ENCODE measurements around the gene CALCOCO1.
"Not testable (repeated sequence)": the region's sequence is repeated elsewhere in the genome, so short reads cannot be mapped to it uniquely, and the experiment has no call there.

The CALCOCO1 gene

GRCh38 chr12:53733051-53733806 is 6.0 kb upstream of the CALCOCO1 start:
- no peaks in the 10 kb centered on the region for H3K9me3 ChIP-seq (ENCODE audit: control insufficient read depth, low read length)
- H3K4me3 ChIP-seq (ENCODE audit: extremely low read depth, insufficient read depth, low read length, poor library complexity, severe bottlenecking), result no peak overlapping the region
- no peak overlapping the region for H3K27ac ChIP-seq (ENCODE audit: low read depth, low read length, severe bottlenecking)
- WGBS, 2 experiments (ENCODE audit: insufficient coverage in 2 of 2), result 100% methylated on average over 1 to 2 of the region's 2 CpGs
- no peaks in the 10 kb centered on the region for H3K36me3 ChIP-seq (ENCODE audit: control insufficient read depth, insufficient read depth, low read length)
- H3K4me1 ChIP-seq (ENCODE audit: control insufficient read depth, insufficient read depth, low read length, poor library complexity, severe bottlenecking), result no peaks in the 10 kb centered on the region

GRCh38 chr12:53729644-53730043 is 2.4 kb upstream of the CALCOCO1 start:
- no peak overlapping the region for H3K27ac ChIP-seq (ENCODE audit: low read depth, low read length, severe bottlenecking)
- peaks cover 6% of the 10 kb centered on the region for H3K36me3 ChIP-seq (ENCODE audit: control insufficient read depth, insufficient read depth, low read length)
- peaks cover 10% of the 10 kb centered on the region for H3K4me1 ChIP-seq (ENCODE audit: control insufficient read depth, insufficient read depth, low read length, poor library complexity, severe bottlenecking)
- H3K9me3 ChIP-seq (ENCODE audit: control insufficient read depth, low read length), result no peaks in the 10 kb centered on the region
- H3K4me3 ChIP-seq (ENCODE audit: extremely low read depth, insufficient read depth, low read length, poor library complexity, severe bottlenecking), result no peak overlapping the region

DNA sequence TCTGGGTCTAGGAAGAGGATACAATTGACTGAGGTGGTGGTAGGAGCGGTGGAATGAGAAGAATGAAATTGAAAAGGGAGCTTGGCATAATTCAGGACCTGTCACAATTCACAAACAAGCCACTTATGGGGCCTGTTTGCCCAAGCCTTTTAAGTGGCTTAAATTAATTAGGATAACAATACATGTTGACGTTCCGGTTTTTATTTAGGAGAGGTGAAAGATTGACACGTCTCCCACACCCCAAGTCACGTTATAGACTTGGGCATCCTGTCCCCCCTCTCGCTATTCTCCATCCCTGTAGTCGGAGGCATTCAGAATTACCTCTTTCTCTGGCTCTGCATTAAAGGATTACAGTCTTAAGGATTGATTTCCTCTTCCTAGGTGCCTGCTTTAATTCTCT is 954 bp upstream of the CALCOCO1 start:
- Histone ChIP-seq H3K4me1 (ENCODE audit: control insufficient read depth, insufficient read depth, low read length, poor library complexity, severe bottlenecking) (peaks cover 10% of the 10 kb centered on the region), H3K27ac (ENCODE audit: low read depth, low read length, severe bottlenecking) (no peak overlapping the region), H3K4me3 (ENCODE audit: extremely low read depth, insufficient read depth, low read length, poor library complexity, severe bottlenecking) (peak overlapping the region; percentile 85), H3K9me3 (ENCODE audit: control insufficient read depth, low read length) (no peaks in the 10 kb centered on the region), H3K36me3 (ENCODE audit: control insufficient read depth, insufficient read depth, low read length) (peaks cover 20% of the 10 kb centered on the region)
- 65 to 70% methylated on average over 2 to 3 of the region's 7 CpGs for WGBS, 2 experiments (ENCODE audit: insufficient coverage in 2 of 2)

- H3K4me1 ChIP-seq (ENCODE audit: control insufficient read depth, insufficient read depth, low read length, poor library complexity, severe bottlenecking), result peaks cover 10% of the 10 kb centered on the region
- H3K27ac ChIP-seq (ENCODE audit: low read depth, low read length, severe bottlenecking), result no peak overlapping the region
- H3K9me3 ChIP-seq (ENCODE audit: control insufficient read depth, low read length), result no peaks in the 10 kb centered on the region
- H3K36me3 ChIP-seq (ENCODE audit: control insufficient read depth, insufficient read depth, low read length), result peaks cover 29% of the 10 kb centered on the region
- WGBS, 2 experiments (ENCODE audit: insufficient coverage in 2 of 2), result 0 to 10% methylated on average over 3 to 6 of the region's 15 CpGs
- peak overlapping the region; percentile 85 for H3K4me3 ChIP-seq (ENCODE audit: extremely low read depth, insufficient read depth, low read length, poor library complexity, severe bottlenecking)
These were observed 324 bp downstream of the CALCOCO1 start for GRCh38 chr12:53726946-53727309.

- Histone ChIP-seq H3K4me3 (ENCODE audit: extremely low read depth, insufficient read depth, low read length, poor library complexity, severe bottlenecking) (peak overlapping the region; percentile 85), H3K4me1 (ENCODE audit: control insufficient read depth, insufficient read depth, low read length, poor library complexity, severe bottlenecking) (peaks cover 10% of the 10 kb centered on the region), H3K9me3 (ENCODE audit: control insufficient read depth, low read length) (no peaks in the 10 kb centered on the region), H3K27ac (ENCODE audit: low read depth, low read length, severe bottlenecking) (no peak overlapping the region), H3K36me3 (ENCODE audit: control insufficient read depth, insufficient read depth, low read length) (peaks cover 33% of the 10 kb centered on the region)
- WGBS, 2 experiments (ENCODE audit: insufficient coverage in 2 of 2), result 70 to 88% methylated on average over 1 to 2 of the region's 2 CpGs
These were observed 911 bp downstream of the CALCOCO1 start for GRCh38 chr12:53726341-53726740.

GRCh38 chr12:53725824-53726223 is 1.4 kb downstream of the CALCOCO1 start:
- Histone ChIP-seq H3K27ac (ENCODE audit: low read depth, low read length, severe bottlenecking) (no peak overlapping the region), H3K9me3 (ENCODE audit: control insufficient read depth, low read length) (no peaks in the 10 kb centered on the region), H3K4me3 (ENCODE audit: extremely low read depth, insufficient read depth, low read length, poor library complexity, severe bottlenecking) (peak overlapping the region; percentile 85), H3K36me3 (ENCODE audit: control insufficient read depth, insufficient read depth, low read length) (peaks cover 38% of the 10 kb centered on the region), H3K4me1 (ENCODE audit: control insufficient read depth, insufficient read depth, low read length, poor library complexity, severe bottlenecking) (peaks cover 10% of the 10 kb centered on the region)
- WGBS, 2 experiments (ENCODE audit: insufficient coverage in 2 of 2), result 51 to 62% methylated on average over 3 of the region's 4 CpGs

- Histone ChIP-seq H3K9me3 (ENCODE audit: control insufficient read depth, low read length) (no peaks in the 10 kb centered on the region), H3K4me1 (ENCODE audit: control insufficient read depth, insufficient read depth, low read length, poor library complexity, severe bottlenecking) (peaks cover 10% of the 10 kb centered on the region), H3K36me3 (ENCODE audit: control insufficient read depth, insufficient read depth, low read length) (peaks cover 61% of the 10 kb centered on the region), H3K4me3 (ENCODE audit: extremely low read depth, insufficient read depth, low read length, poor library complexity, severe bottlenecking) (no peak overlapping the region), H3K27ac (ENCODE audit: low read depth, low read length, severe bottlenecking) (no peak overlapping the region)
- 92% methylated on average over 2 of the region's 3 CpGs; no CpG with 5 or more reads in 1 of the 2 experiments for whole genome bisulfite sequencing, 2 experiments (ENCODE audit: insufficient coverage in 2 of 2)
These were observed 4.7 kb downstream of the CALCOCO1 start for GRCh38 chr12:53722450-53723041.

DNA sequence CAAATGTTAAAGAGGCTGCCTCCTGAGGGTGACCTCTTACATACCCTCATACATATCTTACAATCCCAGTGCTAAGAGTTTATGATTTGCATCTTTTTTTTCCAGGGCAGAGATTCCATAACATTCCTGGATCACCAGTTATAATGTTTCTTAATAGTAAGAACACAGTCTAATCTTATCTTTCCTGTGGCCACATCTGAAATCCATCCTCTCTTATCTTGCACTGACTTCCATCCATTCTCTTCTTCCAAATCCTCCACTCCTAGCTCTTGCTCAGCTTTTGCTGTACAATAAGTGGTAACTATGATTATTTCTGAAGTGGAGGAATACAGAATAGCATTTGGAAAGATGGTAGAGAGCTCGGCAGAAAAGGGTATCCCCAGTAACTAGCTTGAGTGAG is 6.3 kb downstream of the CALCOCO1 start:
- Histone ChIP-seq H3K9me3 (ENCODE audit: control insufficient read depth, low read length) (no peaks in the 10 kb centered on the region), H3K4me3 (ENCODE audit: extremely low read depth, insufficient read depth, low read length, poor library complexity, severe bottlenecking) (no peak overlapping the region), H3K4me1 (ENCODE audit: control insufficient read depth, insufficient read depth, low read length, poor library complexity, severe bottlenecking) (peaks cover 8% of the 10 kb centered on the region), H3K27ac (ENCODE audit: low read depth, low read length, severe bottlenecking) (no peak overlapping the region), H3K36me3 (ENCODE audit: control insufficient read depth, insufficient read depth, low read length) (peaks cover 73% of the 10 kb centered on the region)
- 86 to 100% methylated on average over 1 of the region's 1 CpG for WGBS, 2 experiments (ENCODE audit: insufficient coverage in 2 of 2)

DNA sequence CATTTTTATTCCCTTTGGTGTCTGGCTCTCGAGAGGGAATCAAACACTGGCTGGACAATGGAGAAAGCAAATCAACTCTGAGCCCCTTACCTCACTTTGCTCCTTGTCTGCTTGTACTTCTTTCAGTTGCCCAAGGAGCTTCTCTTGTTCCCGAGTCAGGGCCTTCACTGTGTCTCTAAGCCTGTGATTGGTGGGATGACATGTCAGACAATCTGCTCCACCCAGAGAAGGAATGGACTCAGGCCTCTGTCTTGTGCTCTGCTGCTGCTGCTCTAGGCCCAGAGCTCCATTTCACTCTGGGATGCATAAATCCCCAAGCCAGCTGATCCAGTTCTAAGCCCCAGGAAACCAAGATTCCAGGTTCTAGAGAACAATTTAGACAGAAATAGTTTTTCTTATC is 7.6 kb downstream of the CALCOCO1 start:
- Histone ChIP-seq H3K4me3 (ENCODE audit: extremely low read depth, insufficient read depth, low read length, poor library complexity, severe bottlenecking) (no peak overlapping the region), H3K4me1 (ENCODE audit: control insufficient read depth, insufficient read depth, low read length, poor library complexity, severe bottlenecking) (no peaks in the 10 kb centered on the region), H3K36me3 (ENCODE audit: control insufficient read depth, insufficient read depth, low read length) (peaks cover 79% of the 10 kb centered on the region), H3K27ac (ENCODE audit: low read depth, low read length, severe bottlenecking) (no peak overlapping the region), H3K9me3 (ENCODE audit: control insufficient read depth, low read length) (no peaks in the 10 kb centered on the region)
- WGBS, 2 experiments (ENCODE audit: insufficient coverage in 2 of 2), result 43 to 100% methylated on average over 1 of the region's 2 CpGs

DNA sequence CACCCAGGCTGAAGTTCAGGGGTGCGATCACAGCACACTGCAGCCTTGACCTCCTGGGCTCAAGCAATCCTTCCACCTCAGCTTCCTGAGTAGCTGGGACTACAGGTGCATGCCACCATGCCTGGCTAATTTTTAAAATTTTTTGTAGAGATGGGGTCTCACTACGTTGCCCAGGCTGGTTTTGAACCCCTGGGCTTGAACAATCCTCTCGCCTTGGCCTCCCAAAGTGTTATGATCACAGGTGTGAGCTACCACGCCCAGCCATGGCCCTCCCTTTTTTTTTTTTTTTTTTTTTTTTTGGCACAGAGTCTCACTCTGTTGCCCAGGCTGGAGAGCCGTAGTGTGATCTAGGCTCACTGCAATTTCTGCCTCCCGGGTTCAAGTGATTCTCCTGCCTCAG is 8.7 kb downstream of the CALCOCO1 start:
- not testable (repeated sequence) for H3K4me3 ChIP-seq (ENCODE audit: extremely low read depth, insufficient read depth, low read length, poor library complexity, severe bottlenecking); H3K4me1 ChIP-seq (ENCODE audit: control insufficient read depth, insufficient read depth, low read length, poor library complexity, severe bottlenecking); H3K27ac ChIP-seq (ENCODE audit: low read depth, low read length, severe bottlenecking); H3K9me3 ChIP-seq (ENCODE audit: control insufficient read depth, low read length)
- peaks cover 77% of the 10 kb centered on the region for H3K36me3 ChIP-seq (ENCODE audit: control insufficient read depth, insufficient read depth, low read length)
- WGBS, 2 experiments (ENCODE audit: insufficient coverage in 2 of 2), result 94 to 95% methylated on average over 3 to 4 of the region's 6 CpGs

DNA sequence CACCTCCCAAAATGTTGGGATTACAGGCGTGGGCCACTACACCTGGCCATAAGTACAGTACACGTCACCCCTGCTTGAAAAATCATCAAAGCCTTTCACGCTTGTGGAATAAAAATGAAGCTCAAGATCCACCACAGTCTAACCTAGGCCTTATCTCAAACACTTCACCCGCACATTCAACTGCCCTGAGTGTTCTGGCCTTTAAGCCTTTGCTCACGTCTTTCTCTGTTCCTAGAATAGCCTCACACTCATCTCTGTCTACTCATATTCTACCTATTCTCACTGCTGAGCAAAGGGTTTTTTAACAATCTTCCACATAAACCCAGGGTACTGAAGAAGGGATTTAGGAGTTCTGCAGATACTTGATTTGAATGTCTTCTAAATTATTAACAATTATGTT is 9.9 kb downstream of the CALCOCO1 start:
- 96% methylated on average over 4 to 5 of the region's 5 CpGs for whole genome bisulfite sequencing, 2 experiments (ENCODE audit: insufficient coverage in 2 of 2)
- H3K36me3 ChIP-seq (ENCODE audit: control insufficient read depth, insufficient read depth, low read length), result peaks cover 78% of the 10 kb centered on the region
- no peak overlapping the region for H3K27ac ChIP-seq (ENCODE audit: low read depth, low read length, severe bottlenecking)
- H3K4me3 ChIP-seq (ENCODE audit: extremely low read depth, insufficient read depth, low read length, poor library complexity, severe bottlenecking), result no peak overlapping the region
- H3K4me1 ChIP-seq (ENCODE audit: control insufficient read depth, insufficient read depth, low read length, poor library complexity, severe bottlenecking), result no peaks in the 10 kb centered on the region
- H3K9me3 ChIP-seq (ENCODE audit: control insufficient read depth, low read length), result no peaks in the 10 kb centered on the region

All from mesodermal cell (in vitro differentiated cells).